Esophagus muscularis mucosa (tissue), 4 donors: ENCODE results near the gene MBNL1. TPM values are rescaled to one million over a fixed set of nuclear protein-coding genes. Genes with fewer than 3 reads are reported as not detected.

Experiments
- DNase-seq: peaks from one replicate; pipeline ENCODE4 v3.0.0-alpha.2; 2017; ENCODE audit errors: extremely low spot score
- H3K27ac ChIP-seq, 4 donors: fragments of 200-600 bp; sonication (generic); replicated peaks in 1 of 4; 1 replicate in 3 of 4; 2 replicates in 1 of 4; pipeline ENCODE4 v1.5.1; 2016 to 2019; ENCODE audit warnings: mild to moderate bottlenecking in 1 of 4
- H3K27me3 ChIP-seq, 4 donors: fragments of 200-600 bp; sonication (generic); one replicate each; pipeline versions ENCODE4 v1.5.1 to v1.6.0; 2016 to 2019
- H3K36me3 ChIP-seq, 4 donors: fragments of 200-600 bp; sonication (generic); one replicate each; pipeline ENCODE4 v1.5.1; 2016 to 2019
- H3K4me1 ChIP-seq, 4 donors: fragments of 200-600 bp; sonication (generic); one replicate each; pipeline ENCODE4 v1.5.1; 2016 to 2019
- H3K4me3 ChIP-seq, 4 donors: fragments of 200-600 bp; sonication (generic); 1 replicate in 2 of 4; 2 replicates in 2 of 4; pipeline ENCODE4 v1.5.1; 2016 to 2019; ENCODE audit warnings: mild to moderate bottlenecking in 4 of 4, moderate library complexity in 1 of 4
- H3K9me3 ChIP-seq, 4 donors: fragments of 200-600 bp; sonication (generic); 1 replicate in 3 of 4; 2 replicates in 1 of 4; pipeline ENCODE4 v1.5.1; 2016 to 2019
- CTCF ChIP-seq, 3 experiments: fragments of 200-600 bp in 2 of 3; fragments of 450-650 bp in 1 of 3; sonication (generic) in 2 of 3; IDR thresholded peaks; one replicate each; pipeline ENCODE4 v1.5.1; 2017 to 2019; ENCODE audit warnings: antibody characterized with exemption in 3 of 3, mild to moderate bottlenecking in 2 of 3, moderate library complexity in 1 of 3
- EP300 ChIP-seq: sonication (generic); formaldehyde crosslinking; IDR thresholded peaks from one replicate; pipeline ENCODE4 v1.6.1; 2017; ENCODE audit warnings: antibody characterized with exemption
- POLR2A ChIP-seq: fragments of 450-650 bp; IDR thresholded peaks from one replicate; pipeline ENCODE4 v1.6.1; 2017; ENCODE audit warnings: antibody characterized with exemption, moderate library complexity, mild to moderate bottlenecking, low read depth
- POLR2AphosphoS5 ChIP-seq, 2 donors: sonication (generic); formaldehyde crosslinking; IDR thresholded peaks; one replicate each; pipeline ENCODE4 v1.6.1; 2017; ENCODE audit warnings: antibody characterized with exemption in 2 of 2
- WGBS: methylation state at CpG from one replicate; pipeline ENCODE4 v1.1.5; 2018; 5-methylcytosine and 5-hydroxymethylcytosine counted together
- intact Hi-C: fragments of 100-400 bp; cut with DNase I; formaldehyde crosslinking; loops from one replicate; pipeline ENCODE4 v1.15.1; 2023
- total RNA-seq, 4 donors: library from RNA; depleted of rRNA; stranded (reverse); fragments of >200 nt; gene quantifications; one replicate each; pipeline versions ENCODE4 v1.1.0 to v1.2.1, GENCODE V29; 2016

The MBNL1 gene
- total RNA-seq, 4 donors from 2014 or later, result 635 to 868 (median 720) TPM

GRCh38 chr3:152269056-152269830, 514 bp downstream of the MBNL1 start:
- Histone ChIP-seq H3K4me3 (peak overlapping the region; percentile 68 to 90 (median 76)), H3K27me3 (no peaks in the 10 kb centered on the region), H3K27ac (peak overlapping the region; percentile 96 to 99 (median 98)), H3K9me3 (no peaks in the 10 kb centered on the region), H3K36me3 (no peaks in the 10 kb centered on the region), H3K4me1 (peaks cover 39 to 68% (median 55%) of the 10 kb centered on the region in 4 donors)
- WGBS, result 0% methylated on average over 22 of the region's 56 CpGs
- peak; percentile 59 for TF ChIP-seq POLR2A
- TF ChIP-seq POLR2AphosphoS5 (IDR thresholded peaks at IDR 0.05), result peak in 1 of 2 donors; percentile 82
- TF ChIP-seq EP300, result peak; percentile 29
- peak in 1 of 3 experiments; percentile 5 for TF ChIP-seq CTCF (IDR thresholded peaks at IDR 0.05)
- intact Hi-C loops, result loop anchor here (5.0 to 10.0 kb wide), 2 partner anchors 62 to 136 kb away; no protein-coding TSS in a partner anchor
- DNase-seq, result peak; percentile 94

GRCh38 chr3:152269831-152270734, 1.4 kb downstream of the MBNL1 start:
- DNase-seq, result no peak
- H3K27me3 ChIP-seq, result no peaks in the 10 kb centered on the region
- WGBS, result under 1% methylated on average over 13 of the region's 16 CpGs
- H3K27ac ChIP-seq, result peak overlapping the region; percentile 96 to 99 (median 98)
- no peaks in the 10 kb centered on the region for H3K9me3 ChIP-seq
- intact Hi-C loops, result loop anchor here (5.0 to 10.0 kb wide), 2 partner anchors 63 to 135 kb away; no protein-coding TSS in a partner anchor
- H3K36me3 ChIP-seq, result no peaks in the 10 kb centered on the region
- H3K4me1 ChIP-seq, result peaks cover 44 to 68% (median 55%) of the 10 kb centered on the region in 4 donors
- TF ChIP-seq POLR2AphosphoS5 (IDR thresholded peaks at IDR 0.05) (no peak), EP300 (no peak), POLR2A (no peak), CTCF (IDR thresholded peaks at IDR 0.05) (no peak)
- peak overlapping the region; percentile 68 to 90 (median 76) for H3K4me3 ChIP-seq

GRCh38 chr3:152270937-152271336, 2.2 kb downstream of the MBNL1 start:
- Histone ChIP-seq H3K4me1 (peaks cover 50 to 68% (median 56%) of the 10 kb centered on the region in 4 donors), H3K36me3 (no peaks in the 10 kb centered on the region), H3K27me3 (no peaks in the 10 kb centered on the region), H3K9me3 (no peaks in the 10 kb centered on the region), H3K27ac (peak overlapping the region; percentile 96 to 99 (median 98)), H3K4me3 (peak overlapping the region; percentile 68 to 90 (median 76))
- WGBS, result 38% methylated on average over 1 of the region's 1 CpG
- intact Hi-C loops, result no loop called here
- no peak for DNase-seq
- no peak for TF ChIP-seq POLR2AphosphoS5 (IDR thresholded peaks at IDR 0.05)
- no peak for TF ChIP-seq CTCF (IDR thresholded peaks at IDR 0.05)
- no peak for TF ChIP-seq EP300
- TF ChIP-seq POLR2A, result no peak

- Histone ChIP-seq H3K4me3 (peak overlapping the region; percentile 68 to 90 (median 76)), H3K9me3 (no peaks in the 10 kb centered on the region), H3K4me1 (peaks cover 52 to 68% (median 56%) of the 10 kb centered on the region in 4 donors), H3K36me3 (no peaks in the 10 kb centered on the region), H3K27ac (peak overlapping the region; percentile 96 to 99 (median 98)), H3K27me3 (no peaks in the 10 kb centered on the region)
- WGBS, result 30% methylated on average over 5 of the region's 5 CpGs
- TF ChIP-seq POLR2A (no peak), EP300 (no peak), CTCF (IDR thresholded peaks at IDR 0.05) (no peak), POLR2AphosphoS5 (IDR thresholded peaks at IDR 0.05) (no peak)
- DNase-seq, result no peak
- intact Hi-C loops, result no loop called here
These were observed 2.9 kb downstream of the MBNL1 start for GRCh38 chr3:152271501-152272236.
